HepG2 (cell line): ENCODE measurements around the gene NOL11. TPM values are rescaled to one million over a fixed set of nuclear protein-coding genes. Genes with fewer than 3 reads are reported as not detected.

Experiments
- ATAC-seq: fragments of 200-7000 bp; cut with Tn5 transposase; 3 replicates; pipeline ENCODE4 v1.9.1; 2020; ENCODE audit warnings: mild to moderate bottlenecking, moderate library complexity
- BruUV-seq: library from RNA; stranded (reverse); fragments of 400-500 nt; replicated peaks from 2 replicates; lab custom pipeline; 2021; lab: Mats Ljungman, UMichigan
- CTCF ChIA-PET: fragments of 300-600 bp; formaldehyde crosslinking; extraction: SDS; loops from one replicate; lab custom pipeline; 2021; ENCODE audit warnings: low total read pairs, inconsistent platforms, low intra/inter-chr PET ratio; lab: Yijun Ruan, JAX
- POLR2A ChIA-PET: fragments of 350-600 bp; sonication (Branson Sonifier 250); formaldehyde crosslinking; loops from one replicate; lab custom pipeline; 2020; ENCODE audit warnings: antibody characterized with exemption, inconsistent platforms; lab: Yijun Ruan, JAX
- DNase-seq: peaks from one replicate; pipeline ENCODE4 v3.0.0-alpha.2; 2015; ENCODE audit warnings: low spot score
- FAIRE-seq: peaks from 3 replicates; lab custom pipeline; 2011; peaks lifted over from hg19 to GRCh38; lab: Jason Lieb, UNC
- H2AFZ ChIP-seq: one replicate; pipeline ENCODE4 v1.6.1; 2011; ENCODE audit warnings: low read length, inconsistent platforms
- H3K27ac ChIP-seq: fragments of 300-600 bp; 3 replicates; pipeline ENCODE4 v1.8.0; 2011; ENCODE audit warnings: mixed run types, mild to moderate bottlenecking, mixed read lengths, low read length, inconsistent platforms; ENCODE audit not compliant: insufficient read depth; ENCODE audit errors: extremely low read length
- H3K27me3 ChIP-seq, 2 experiments: fragments of 200-600 bp in 1 of 2; 2 replicates in 1 of 2; 3 replicates in 1 of 2; pipeline versions ENCODE4 v1.6.0 to v1.8.0; 2011; ENCODE audit warnings: low read length in 2 of 2, mild to moderate bottlenecking in 2 of 2, moderate library complexity in 2 of 2, inconsistent platforms in 1 of 2; ENCODE audit not compliant: insufficient read depth in 2 of 2, control insufficient read depth in 1 of 2
- H3K36me3 ChIP-seq, 2 experiments: fragments of 200-600 bp in 1 of 2; replicated peaks in 1 of 2; 2 replicates in 1 of 2; 3 replicates in 1 of 2; pipeline versions ENCODE4 v1.5.1 to v1.8.0; 2011; ENCODE audit warnings: low read length in 2 of 2, inconsistent platforms in 1 of 2; ENCODE audit not compliant: insufficient read depth in 2 of 2, control insufficient read depth in 1 of 2
- H3K4me1 ChIP-seq: 2 replicates; pipeline ENCODE4 v1.5.1; 2012; ENCODE audit warnings: low read length, inconsistent platforms; ENCODE audit not compliant: insufficient read depth
- H3K4me2 ChIP-seq: 2 replicates; pipeline ENCODE4 v1.6.0; 2011; ENCODE audit warnings: low read depth, low read length, inconsistent platforms
- H3K4me3 ChIP-seq, 3 experiments: fragments of 200-600 bp in 1 of 3; sonication (generic), shearing (Covaris generic) in 1 of 3; replicated peaks in 1 of 3; 2 replicates each; pipeline ENCODE4 v1.5.1; 2011 to 2016; ENCODE audit warnings: low read length in 3 of 3, inconsistent platforms in 2 of 3, low read depth in 2 of 3, mild to moderate bottlenecking in 2 of 3, control low read depth in 1 of 3, mixed read lengths in 1 of 3; ENCODE audit not compliant: insufficient read depth in 1 of 3
- H3K79me2 ChIP-seq: one replicate; pipeline ENCODE4 v1.6.1; 2011; ENCODE audit warnings: low read length, inconsistent platforms; ENCODE audit not compliant: insufficient read depth
- H3K9ac ChIP-seq: 2 replicates; pipeline ENCODE4 v1.6.0; 2011; ENCODE audit warnings: mild to moderate bottlenecking, low read depth, low read length, inconsistent platforms; ENCODE audit not compliant: insufficient read depth
- H3K9me3 ChIP-seq: 2 replicates; pipeline ENCODE4 v1.5.1; 2012; ENCODE audit warnings: mild to moderate bottlenecking, low read length
- H4K20me1 ChIP-seq: 2 replicates; pipeline ENCODE4 v1.6.0; 2011; ENCODE audit warnings: inconsistent platforms, mild to moderate bottlenecking, low read length, moderate library complexity; ENCODE audit not compliant: insufficient read depth
- ATM ChIP-seq: fragments of 450-650 bp; IDR thresholded peaks from 2 replicates; pipeline ENCODE4 v1.7.1; 2017; ENCODE audit warnings: mild to moderate bottlenecking, borderline replicate concordance
- FUBP1 ChIP-seq: sonication (generic); formaldehyde crosslinking; IDR thresholded peaks from 2 replicates; pipeline ENCODE4 v1.5.1; 2020; ENCODE audit warnings: missing genetic modification reagents, mild to moderate bottlenecking, borderline replicate concordance
- GATAD2A ChIP-seq: IDR thresholded peaks from 2 replicates; pipeline ENCODE4 v1.6.1; 2016
- HNRNPH1 ChIP-seq: fragments of 200-400 bp; formaldehyde crosslinking; optimal IDR thresholded peaks from 2 replicates; pipeline ENCODE3; 2017; ENCODE audit warnings: mild to moderate bottlenecking, low read depth, low read length
- JUN ChIP-seq: sonication (generic); formaldehyde crosslinking; IDR thresholded peaks from 2 replicates; pipeline ENCODE4 v1.4.0; 2020; ENCODE audit warnings: mild to moderate bottlenecking, missing genetic modification reagents
- JUNB ChIP-seq: sonication (generic); formaldehyde crosslinking; IDR thresholded peaks from 2 replicates; pipeline ENCODE4 v1.8.0; 2022; ENCODE audit warnings: missing genetic modification reagents, mild to moderate bottlenecking, borderline replicate concordance
- KDM5A ChIP-seq: fragments of 200-600 bp; sonication (generic); IDR thresholded peaks from 2 replicates; pipeline ENCODE4 v1.7.0; 2018; ENCODE audit warnings: antibody characterized with exemption, mild to moderate bottlenecking, low read length, borderline replicate concordance
- MBD4 ChIP-seq: IDR thresholded peaks from 2 replicates; pipeline ENCODE4 v1.6.1; 2012; ENCODE audit warnings: low read length, inconsistent platforms, borderline replicate concordance
- NBN ChIP-seq: fragments of 450-650 bp; conservative IDR thresholded peaks from 2 replicates; pipeline ENCODE4 v1.6.1; 2017
- PCBP2 ChIP-seq: fragments of 200-400 bp; formaldehyde crosslinking; optimal IDR thresholded peaks from 2 replicates; pipeline ENCODE3; 2018; ENCODE audit warnings: low read length, low read depth; ENCODE audit not compliant: poor library complexity, severe bottlenecking
- POLR2G ChIP-seq: fragments of 200-400 bp; formaldehyde crosslinking; IDR thresholded peaks from 2 replicates; pipeline ENCODE4 v1.6.1; 2018; ENCODE audit warnings: mild to moderate bottlenecking, low read depth, low read length, moderate library complexity
- RFX3 ChIP-seq: IDR thresholded peaks from 2 replicates; pipeline ENCODE4 v1.6.1; 2016; ENCODE audit warnings: missing biosample characterization, missing genetic modification reagents
- TRAFD1 ChIP-seq: sonication (generic); formaldehyde crosslinking; IDR thresholded peaks from 2 replicates; pipeline ENCODE4 v1.5.1; 2020; ENCODE audit warnings: missing genetic modification reagents, mild to moderate bottlenecking, borderline replicate concordance
- ZKSCAN1 ChIP-seq: fragments of 150-350 bp; IDR thresholded peaks from 2 replicates; pipeline ENCODE4 v1.6.1; 2014; ENCODE audit warnings: low read length
- ZNF256 ChIP-seq: sonication (generic); formaldehyde crosslinking; conservative IDR thresholded peaks from 2 replicates; pipeline ENCODE4 v1.4.0; 2020; ENCODE audit warnings: missing genetic modification reagents
- ZNF644 ChIP-seq: IDR thresholded peaks from 2 replicates; pipeline ENCODE4 v1.6.1; 2016; ENCODE audit warnings: low read depth
- ZNF768 ChIP-seq: sonication (generic); formaldehyde crosslinking; IDR thresholded peaks from 2 replicates; pipeline ENCODE4 v1.4.0; 2020; ENCODE audit warnings: missing genetic modification reagents
- ZNF790 ChIP-seq: sonication (generic); formaldehyde crosslinking; IDR thresholded peaks from 2 replicates; pipeline ENCODE4 v1.8.0; 2022; ENCODE audit warnings: missing genetic modification reagents, mild to moderate bottlenecking, borderline replicate concordance
- ZNF879 ChIP-seq: sonication (generic); formaldehyde crosslinking; IDR thresholded peaks from 2 replicates; pipeline ENCODE4 v1.8.1; 2023; ENCODE audit warnings: missing genetic modification reagents
- ZSCAN9 ChIP-seq: IDR thresholded peaks from 2 replicates; pipeline ENCODE4 v1.6.1; 2016; ENCODE audit warnings: borderline replicate concordance
- WGBS: methylation state at CpG from one replicate; pipeline ENCODE4 v1.1.6; 2017; ENCODE audit warnings: low lambda C conversion rate; 5-methylcytosine and 5-hydroxymethylcytosine counted together
- in situ Hi-C: cut with HindIII; loops from 2 replicates; pipeline ENCODE4 v1.10.0; 2017; ENCODE audit warnings: low pct_unique_long_range_greater_than_20kb; ENCODE audit not compliant: extremely low pct_ligation_motif_present
- intact Hi-C: fragments of 100-400 bp; cut with micrococcal nuclease; formaldehyde crosslinking; loops from one replicate; pipeline ENCODE4 v1.10.0; 2022; ENCODE audit not compliant: unreplicated experiment
- polyA plus RNA-seq, 8 experiments: library from polyadenylated mRNA; depleted of rRNA in 3 of 8; stranded (reverse) in 7 of 8; unstranded in 1 of 8; fragments of >200 nt; fragmentation: Illumina TruSeq in 4 of 8; extraction: Trizol in 4 of 8; gene quantifications; 2 replicates each; pipeline versions ENCODE4 v1.2.1 to v1.2.3, GENCODE V29; 2011 to 2016; ENCODE audit warnings: low read depth in 4 of 8, missing spikeins in 1 of 8, mixed read lengths in 1 of 8; ENCODE audit not compliant: insufficient read depth in 1 of 8
- total RNA-seq, 5 experiments: library from RNA; depleted of rRNA; stranded (reverse); fragments of >200 nt; fragmentation: Illumina TruSeq; extraction: Trizol; gene quantifications; 2 replicates each; pipeline ENCODE4 v1.2.3, GENCODE V29; 2016; ENCODE audit warnings: low read depth in 1 of 5
- TF ChIP-seq, protein P1 (sequence below): sonication (generic); formaldehyde crosslinking; conservative IDR thresholded peaks from 2 replicates; pipeline ENCODE4 v1.4.0; 2020; ENCODE audit warnings: missing genetic modification reagents

NOL11 gene
- total and polyA plus RNA-seq, 2 of the 13 experiments (the other 11 are each of a cell fraction or from before 2014, with no cell fraction given) = 45.8 to 124 TPM

GRCh38 chr17:67717624-67718324 lies at the start of gene NOL11 (continued):
- TF ChIP-seq FUBP1 (peak; percentile 37; the same call in 1 of the 2 replicates), PCBP2 (no peak), POLR2G (peak; percentile 98), MBD4 (no peak), GATAD2A (peak; percentile 84), ZSCAN9 (peak; percentile 51; the same call in 1 of the 2 replicates), ZNF768 (CRISPR knock-in tag) (peak; percentile 73), HNRNPH1 (no peak), NBN (no peak), ZNF644 (CRISPR knock-in tag) (peak; percentile 82; the same call in 1 of the 2 replicates)
- TF ChIP-seq, protein P1, sequence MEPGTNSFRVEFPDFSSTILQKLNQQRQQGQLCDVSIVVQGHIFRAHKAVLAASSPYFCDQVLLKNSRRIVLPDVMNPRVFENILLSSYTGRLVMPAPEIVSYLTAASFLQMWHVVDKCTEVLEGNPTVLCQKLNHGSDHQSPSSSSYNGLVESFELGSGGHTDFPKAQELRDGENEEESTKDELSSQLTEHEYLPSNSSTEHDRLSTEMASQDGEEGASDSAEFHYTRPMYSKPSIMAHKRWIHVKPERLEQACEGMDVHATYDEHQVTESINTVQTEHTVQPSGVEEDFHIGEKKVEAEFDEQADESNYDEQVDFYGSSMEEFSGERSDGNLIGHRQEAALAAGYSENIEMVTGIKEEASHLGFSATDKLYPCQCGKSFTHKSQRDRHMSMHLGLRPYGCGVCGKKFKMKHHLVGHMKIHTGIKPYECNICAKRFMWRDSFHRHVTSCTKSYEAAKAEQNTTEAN (CRISPR knock-in tag) = peak; percentile 71

DNA sequence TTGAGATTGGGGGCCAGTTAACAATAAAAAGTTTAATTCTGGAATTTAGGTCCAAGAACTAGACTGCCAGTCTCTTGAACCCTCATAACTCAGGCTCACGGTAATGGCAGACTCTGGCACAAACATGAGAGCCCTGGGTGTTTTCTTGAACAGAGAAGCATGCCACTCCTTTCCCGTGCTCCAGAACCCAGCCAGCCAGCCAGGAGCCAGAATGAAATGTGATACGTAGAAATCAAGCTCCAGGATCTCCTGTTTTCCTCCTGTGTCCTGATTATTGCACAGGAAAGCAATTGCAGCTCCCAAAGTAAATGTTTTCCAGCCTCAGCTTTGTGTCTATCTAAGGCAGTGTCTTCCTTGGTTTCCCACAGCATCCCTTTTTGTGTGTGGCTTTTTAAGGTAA lies 46.2 kb upstream of the NOL11 start:
- WGBS = 74% methylated on average over 3 of the region's 3 CpGs
- DNase-seq (no peak), ATAC-seq (no peak), FAIRE-seq (no peak)
- H4K20me1 ChIP-seq = no peaks in the 10 kb centered on the region
- no peak overlapping the region for H3K4me2 ChIP-seq
- H3K4me3 ChIP-seq = no peak overlapping the region
- no peak overlapping the region for H2AFZ ChIP-seq
- POLR2A ChIA-PET = no interaction called here
- no peaks in the 10 kb centered on the region for H3K4me1 ChIP-seq
- no peaks in the 10 kb centered on the region; a peak in 1 of 5 replicates for H3K36me3 ChIP-seq
- no peaks in the 10 kb centered on the region for H3K79me2 ChIP-seq
- no TSS peak for BruUV-seq
- CTCF ChIA-PET = no interaction called here
- H3K9me3 ChIP-seq = no peaks in the 10 kb centered on the region
- no peak overlapping the region for H3K9ac ChIP-seq
- in situ Hi-C loops (no loop called here), intact Hi-C loops (no loop called here)
- H3K27me3 ChIP-seq = no peaks in the 10 kb centered on the region; a peak in 1 of 5 replicates
- no peak overlapping the region for H3K27ac ChIP-seq
- TF ChIP-seq ATM (no peak), JUNB (CRISPR knock-in tag) (no peak), ZNF790 (CRISPR knock-in tag) (no peak), ZNF768 (CRISPR knock-in tag) (no peak), ZKSCAN1 (no peak), TRAFD1 (CRISPR knock-in tag) (no peak), ZNF879 (CRISPR knock-in tag) (no peak), JUN (CRISPR knock-in tag) (no peak), ZNF256 (CRISPR knock-in tag) (no peak), KDM5A (no peak), RFX3 (CRISPR knock-in tag) (no peak)
